Measurements from ENCODE around the gene MAST3.

- TF ChIP-seq CTCF (IDR thresholded peaks at IDR 0.05) (no peak), MXI1 (IDR thresholded peaks at IDR 0.05; ENCODE audit: low read depth, low read length) (no peak)
Observed at GRCh38 chr19:18110609-18111232, 13.1 kb downstream of the MAST3 start.
